GM12878 (cell line): ENCODE data around the gene TTC9B. TPM values are rescaled to one million over a fixed set of nuclear protein-coding genes. Genes with fewer than 3 reads are reported as not detected.
A peak's percentile ranks its signal among the peaks of the same experiment; 100 is the strongest.

Experiments
- ATAC-seq: fragments of 200-7000 bp; cut with Tn5 transposase; 3 replicates; pipeline ENCODE4 v1.9.1; 2020; ENCODE audit warnings: mild to moderate bottlenecking, moderate library complexity
- BruUV-seq: library from RNA; stranded (reverse); fragments of 400-500 nt; replicated peaks from 2 replicates; lab custom pipeline; 2021; lab: Mats Ljungman, UMichigan
- CTCF ChIA-PET: fragments of 300-600 bp; sonication (Branson Sonifier 250); formaldehyde crosslinking; extraction: SDS; loops from one replicate; lab custom pipeline; 2021; ENCODE audit warnings: inconsistent platforms; lab: Yijun Ruan, JAX
- POLR2A ChIA-PET: fragments of 350-600 bp; formaldehyde crosslinking; extraction: SDS; loops from one replicate; lab custom pipeline; 2021; ENCODE audit warnings: inconsistent platforms; lab: Charles Lee
- RAD21 ChIA-PET: fragments of 300-600 bp; sonication (Branson Sonifier 250); formaldehyde crosslinking; loops from one replicate; lab custom pipeline; 2023; ENCODE audit warnings: antibody characterized with exemption; ENCODE audit not compliant: unreplicated experiment; lab: Charles Lee
- SMC1A ChIA-PET: fragments of 300-600 bp; sonication (Branson Sonifier 250); formaldehyde crosslinking; loops from one replicate; lab custom pipeline; 2023; ENCODE audit not compliant: unreplicated experiment, uncharacterized antibody; lab: Charles Lee
- DNase-seq: peaks from one replicate; pipeline ENCODE4 v3.0.0-alpha.2; 2011; ENCODE audit warnings: low read depth, low spot score
- FAIRE-seq: peaks from 3 replicates; lab custom pipeline; 2011; peaks lifted over from hg19 to GRCh38; lab: Jason Lieb, UNC
- H2AFZ ChIP-seq: 2 replicates; pipeline ENCODE4 v1.6.0; 2011; ENCODE audit warnings: low read depth, low read length, control low read depth; ENCODE audit not compliant: control insufficient read depth
- H3K27ac ChIP-seq: 2 replicates; pipeline ENCODE4 v1.5.1; 2011; ENCODE audit warnings: control low read depth; ENCODE audit not compliant: control insufficient read depth, insufficient read depth
- H3K27me3 ChIP-seq, 2 experiments: replicated peaks in 1 of 2; 2 replicates each; pipeline versions ENCODE4 v1.6.0 to v1.6.1; 2011; ENCODE audit warnings: low read length in 1 of 2; ENCODE audit not compliant: control insufficient read depth in 2 of 2, insufficient read depth in 2 of 2
- H3K36me3 ChIP-seq, 2 experiments: 2 replicates each; pipeline ENCODE4 v1.5.1; 2011; ENCODE audit warnings: low read length in 1 of 2; ENCODE audit not compliant: control insufficient read depth in 2 of 2, insufficient read depth in 2 of 2
- H3K4me1 ChIP-seq: 2 replicates; pipeline ENCODE4 v1.6.1; 2011; ENCODE audit warnings: mild to moderate bottlenecking, low read length, moderate library complexity, mixed read lengths; ENCODE audit not compliant: control insufficient read depth, insufficient read depth
- H3K4me2 ChIP-seq: 2 replicates; pipeline ENCODE4 v1.6.0; 2011; ENCODE audit warnings: control low read depth; ENCODE audit not compliant: control insufficient read depth, insufficient read depth
- H3K4me3 ChIP-seq: fragments of 200-600 bp; sonication (generic); 2 replicates; pipeline ENCODE4 v1.5.1; 2016
- H3K79me2 ChIP-seq: 2 replicates; pipeline ENCODE4 v1.6.0; 2011; ENCODE audit warnings: low read length; ENCODE audit not compliant: control insufficient read depth, insufficient read depth
- H3K9ac ChIP-seq: 2 replicates; pipeline ENCODE4 v1.8.0; 2011; ENCODE audit warnings: low read length, control low read depth, mixed read lengths; ENCODE audit not compliant: control insufficient read depth, insufficient read depth
- H3K9me3 ChIP-seq: replicated peaks from 3 replicates; pipeline ENCODE4 v1.5.1; 2011; ENCODE audit warnings: mild to moderate bottlenecking, low read length; ENCODE audit not compliant: control insufficient read depth, insufficient read depth
- H4K20me1 ChIP-seq: 2 replicates; pipeline ENCODE4 v1.6.0; 2011; ENCODE audit not compliant: control insufficient read depth, insufficient read depth
- ATF3 ChIP-seq: IDR thresholded peaks from 2 replicates; pipeline ENCODE4 v1.6.1; 2011; ENCODE audit warnings: low read depth, mild to moderate bottlenecking, low read length, moderate library complexity, borderline replicate concordance; ENCODE audit errors: extremely low read depth
- BCL11A ChIP-seq: IDR thresholded peaks from 2 replicates; pipeline ENCODE4 v1.6.1; 2011; ENCODE audit warnings: low read depth, low read length
- DPF2 ChIP-seq: fragments of 450-650 bp; IDR thresholded peaks from 2 replicates; pipeline ENCODE4 v1.6.1; 2017; ENCODE audit warnings: mild to moderate bottlenecking
- EED ChIP-seq: sonication (generic); IDR thresholded peaks from 2 replicates; pipeline ENCODE4 v1.6.1; 2016; ENCODE audit warnings: antibody characterized with exemption, low read depth
- ETV6 ChIP-seq, 2 experiments: fragments of 450-650 bp in 1 of 2; IDR thresholded peaks in 1 of 2; conservative IDR thresholded peaks in 1 of 2; 2 replicates each; pipeline ENCODE4 v1.6.1; 2014; ENCODE audit warnings: antibody characterized with exemption in 1 of 2, borderline replicate concordance in 1 of 2, low read depth in 1 of 2, mild to moderate bottlenecking in 1 of 2, moderate library complexity in 1 of 2
- FOXM1 ChIP-seq: IDR thresholded peaks from 2 replicates; pipeline ENCODE4 v1.6.1; 2012; ENCODE audit warnings: low read depth, mild to moderate bottlenecking, inconsistent platforms, low read length, moderate library complexity
- HCFC1 ChIP-seq: fragments of 150-350 bp; IDR thresholded peaks from 2 replicates; pipeline ENCODE4 v1.6.1; 2014; ENCODE audit warnings: low read length
- JUND ChIP-seq: IDR thresholded peaks from 2 replicates; pipeline ENCODE4 v1.6.1; 2012; ENCODE audit warnings: low read depth, mild to moderate bottlenecking, low read length, improper control_type of control experiment, moderate library complexity
- MTA2 ChIP-seq: fragments of 450-650 bp; IDR thresholded peaks from 2 replicates; pipeline ENCODE4 v1.6.1; 2016; ENCODE audit warnings: low read depth, mild to moderate bottlenecking, moderate library complexity
- PML ChIP-seq: IDR thresholded peaks from 2 replicates; pipeline ENCODE4 v1.6.1; 2012; ENCODE audit warnings: low read length, inconsistent platforms
- POLR2AphosphoS5 ChIP-seq: IDR thresholded peaks from 2 replicates; pipeline ENCODE4 v1.6.1; 2011; ENCODE audit warnings: mild to moderate bottlenecking, low read length, inconsistent platforms
- POU2F2 ChIP-seq: IDR thresholded peaks from 3 replicates; pipeline ENCODE4 v1.6.1; 2011; ENCODE audit warnings: low read depth, mild to moderate bottlenecking, low read length, borderline replicate concordance
- SMAD1 ChIP-seq: fragments of 450-650 bp; IDR thresholded peaks from 2 replicates; pipeline ENCODE4 v1.6.1; 2018; ENCODE audit warnings: mild to moderate bottlenecking, low read depth; ENCODE audit not compliant: partially characterized antibody
- SMARCA5 ChIP-seq: fragments of 450-650 bp; IDR thresholded peaks from 2 replicates; pipeline ENCODE4 v1.6.1; 2017; ENCODE audit warnings: mild to moderate bottlenecking
- SMC3 ChIP-seq: IDR thresholded peaks from 2 replicates; pipeline ENCODE4 v1.6.1; 2011; ENCODE audit warnings: low read length, improper control_type of control experiment, borderline replicate concordance
- SREBF1 ChIP-seq: IDR thresholded peaks from 2 replicates; pipeline ENCODE4 v1.6.1; 2012; ENCODE audit warnings: mild to moderate bottlenecking, low read length
- SUZ12 ChIP-seq: fragments of 200-600 bp; sonication (generic); IDR thresholded peaks from one replicate; pipeline ENCODE4 v1.6.1; 2018; ENCODE audit warnings: antibody characterized with exemption, mild to moderate bottlenecking; ENCODE audit not compliant: unreplicated experiment
- TBL1XR1 ChIP-seq: IDR thresholded peaks from 2 replicates; pipeline ENCODE4 v1.6.1; 2012; ENCODE audit warnings: low read depth, low read length, improper control_type of control experiment
- WGBS: methylation state at CpG from one replicate; pipeline ENCODE4 v1.1.6; 2016; ENCODE audit warnings: low lambda C conversion rate; ENCODE audit not compliant: insufficient replicate concordance, insufficient coverage; ENCODE audit errors: missing lambda C conversion rate; 5-methylcytosine and 5-hydroxymethylcytosine counted together
- in situ Hi-C: fragments of 300-500 bp; cut with MboI; formaldehyde crosslinking; loops from 9 replicates; pipeline ENCODE4 v1.14.3; 2018; ENCODE audit warnings: mixed read lengths
- intact Hi-C: fragments of 100-400 bp; cut with micrococcal nuclease; formaldehyde crosslinking; loops from one replicate; pipeline ENCODE4 v1.14.2; 2022; ENCODE audit not compliant: unreplicated experiment
- polyA plus RNA-seq, 11 experiments: library from polyadenylated mRNA; depleted of rRNA in 4 of 11; unstranded in 6 of 11; stranded (reverse) in 5 of 11; fragments of >200 nt; fragmentation: Nextera tagmentation in 4 of 11; fragmentation: Illumina TruSeq in 1 of 11; extraction: Ambion mirVana in 4 of 11; extraction: Trizol in 1 of 11; gene quantifications; 1 replicate in 1 of 11; 2 replicates in 10 of 11; pipeline versions ENCODE4 v1.2.1 to v1.2.3, GENCODE V29; 2011 to 2016; ENCODE audit warnings: inconsistent platforms in 2 of 11, missing spikeins in 2 of 11, low read depth in 1 of 11
- total RNA-seq, 4 experiments: library from RNA; depleted of rRNA in 3 of 4; stranded (reverse); fragments of >200 nt in 3 of 4; fragmentation: Illumina TruSeq in 1 of 4; extraction: Trizol in 1 of 4; gene quantifications; 2 replicates each; pipeline versions ENCODE4 v1.2.1 to v1.2.3, GENCODE V29; 2013 to 2021
- TF ChIP-seq, protein P1 (sequence below): fragments of 450-650 bp; formaldehyde crosslinking; IDR thresholded peaks from 2 replicates; pipeline ENCODE4 v1.4.0; 2022; ENCODE audit warnings: mild to moderate bottlenecking, moderate library complexity
- TF ChIP-seq, protein P2 (sequence below): fragments of 450-650 bp; IDR thresholded peaks from 2 replicates; pipeline ENCODE4 v1.6.1; 2017; ENCODE audit warnings: low read depth, mild to moderate bottlenecking, moderate library complexity

The TTC9B gene
- total and polyA plus RNA-seq, 10 of the 15 experiments (the other 5 are each of a cell fraction or from before 2014, with no cell fraction given): 0.04 to 0.14 (median 0.10) TPM; not detected in 7

GRCh38 chr19:40221858-40222619, 3.9 kb upstream of the TTC9B start:
- ATAC-seq: peak; percentile 93
- no peak for TF ChIP-seq PML
- no peak for TF ChIP-seq SMARCA5
- no peak for TF ChIP-seq SREBF1
- TF ChIP-seq DPF2: no peak
- no peak for TF ChIP-seq MTA2
- no peak for TF ChIP-seq ETV6 (conservative IDR thresholded peaks at IDR 0.05 in 1 of 2, IDR thresholded peaks at IDR 0.05 in 1 of 2; ENCODE audit: borderline replicate concordance in 1 of 2, low read depth in 1 of 2)
- TF ChIP-seq, protein P1, sequence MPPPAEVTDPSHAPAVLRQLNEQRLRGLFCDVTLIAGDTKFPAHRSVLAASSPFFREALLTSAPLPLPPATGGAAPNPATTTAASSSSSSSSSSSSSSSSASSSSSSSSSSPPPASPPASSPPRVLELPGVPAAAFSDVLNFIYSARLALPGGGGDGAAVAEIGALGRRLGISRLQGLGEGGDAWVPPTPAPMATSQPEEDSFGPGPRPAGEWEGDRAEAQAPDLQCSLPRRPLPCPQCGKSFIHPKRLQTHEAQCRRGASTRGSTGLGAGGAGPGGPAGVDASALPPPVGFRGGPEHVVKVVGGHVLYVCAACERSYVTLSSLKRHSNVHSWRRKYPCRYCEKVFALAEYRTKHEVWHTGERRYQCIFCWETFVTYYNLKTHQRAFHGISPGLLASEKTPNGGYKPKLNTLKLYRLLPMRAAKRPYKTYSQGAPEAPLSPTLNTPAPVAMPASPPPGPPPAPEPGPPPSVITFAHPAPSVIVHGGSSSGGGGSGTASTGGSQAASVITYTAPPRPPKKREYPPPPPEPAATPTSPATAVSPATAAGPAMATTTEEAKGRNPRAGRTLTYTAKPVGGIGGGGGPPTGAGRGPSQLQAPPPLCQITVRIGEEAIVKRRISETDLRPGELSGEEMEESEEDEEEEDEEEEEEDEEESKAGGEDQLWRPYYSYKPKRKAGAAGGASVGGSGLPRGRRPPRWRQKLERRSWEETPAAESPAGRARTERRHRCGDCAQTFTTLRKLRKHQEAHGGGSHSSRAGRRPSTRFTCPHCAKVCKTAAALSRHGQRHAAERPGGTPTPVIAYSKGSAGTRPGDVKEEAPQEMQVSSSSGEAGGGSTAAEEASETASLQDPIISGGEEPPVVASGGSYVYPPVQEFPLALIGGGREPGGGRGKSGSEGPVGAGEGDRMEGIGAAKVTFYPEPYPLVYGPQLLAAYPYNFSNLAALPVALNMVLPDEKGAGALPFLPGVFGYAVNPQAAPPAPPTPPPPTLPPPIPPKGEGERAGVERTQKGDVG: no peak
- no peak for TF ChIP-seq BCL11A
- TF ChIP-seq JUND: no peak
- TF ChIP-seq, protein P2, sequence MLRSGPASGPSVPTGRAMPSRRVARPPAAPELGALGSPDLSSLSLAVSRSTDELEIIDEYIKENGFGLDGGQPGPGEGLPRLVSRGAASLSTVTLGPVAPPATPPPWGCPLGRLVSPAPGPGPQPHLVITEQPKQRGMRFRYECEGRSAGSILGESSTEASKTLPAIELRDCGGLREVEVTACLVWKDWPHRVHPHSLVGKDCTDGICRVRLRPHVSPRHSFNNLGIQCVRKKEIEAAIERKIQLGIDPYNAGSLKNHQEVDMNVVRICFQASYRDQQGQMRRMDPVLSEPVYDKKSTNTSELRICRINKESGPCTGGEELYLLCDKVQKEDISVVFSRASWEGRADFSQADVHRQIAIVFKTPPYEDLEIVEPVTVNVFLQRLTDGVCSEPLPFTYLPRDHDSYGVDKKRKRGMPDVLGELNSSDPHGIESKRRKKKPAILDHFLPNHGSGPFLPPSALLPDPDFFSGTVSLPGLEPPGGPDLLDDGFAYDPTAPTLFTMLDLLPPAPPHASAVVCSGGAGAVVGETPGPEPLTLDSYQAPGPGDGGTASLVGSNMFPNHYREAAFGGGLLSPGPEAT: no peak
- TF ChIP-seq FOXM1: no peak
- TF ChIP-seq SUZ12: no peak
- TF ChIP-seq POLR2AphosphoS5: no peak
- no peak for TF ChIP-seq HCFC1
- no peak for TF ChIP-seq TBL1XR1
- peak; percentile 83 for TF ChIP-seq SMC3
- no peak for TF ChIP-seq ATF3
- no peak for TF ChIP-seq SMAD1
- peak; percentile 98 for TF ChIP-seq POU2F2
- TF ChIP-seq EED: no peak

More at GRCh38 chr19:40221858-40222619, 3.9 kb upstream of the TTC9B start:
- H4K20me1 ChIP-seq: no peaks in the 10 kb centered on the region
- no peaks in the 10 kb centered on the region for H3K36me3 ChIP-seq
- no peaks in the 10 kb centered on the region for H3K4me1 ChIP-seq
- POLR2A ChIA-PET: no interaction called here
- H3K9ac ChIP-seq: no peak overlapping the region
- RAD21 ChIA-PET: interaction anchor here (1.7 kb wide), 1 partner anchor 82 kb away, joined by 7 read pairs; no protein-coding TSS in a partner anchor
- no TSS peak for BruUV-seq
- in situ Hi-C loops: loop anchor here (5.0 kb wide), 1 partner anchor 80 kb away; no protein-coding TSS in a partner anchor
- peaks cover 1 to 18% of the 10 kb centered on the region in 2 experiments; a peak in 3 of 4 replicates for H3K27me3 ChIP-seq
- H3K27ac ChIP-seq: no peak overlapping the region
- SMC1A ChIA-PET: interaction anchor here (1.4 kb wide), 2 partner anchors 58 to 82 kb away, joined by 3 to 6 read pairs; no protein-coding TSS in a partner anchor
- 65% methylated on average over 33 of the region's 41 CpGs for WGBS
- FAIRE-seq: peak; percentile 91
- CTCF ChIA-PET: interaction anchor here (1.4 to 1.5 kb wide), 3 partner anchors 82 to 174 kb away, joined by 3 to 18 read pairs (median 3); no protein-coding TSS in a partner anchor
- peak; percentile 51 for DNase-seq
- H3K4me2 ChIP-seq: no peak overlapping the region
- intact Hi-C loops: loop anchor here (1.0 kb wide), 1 partner anchor 83 kb away; no protein-coding TSS in a partner anchor
- no peaks in the 10 kb centered on the region for H3K79me2 ChIP-seq
- no peak overlapping the region for H2AFZ ChIP-seq
- peaks cover 4% of the 10 kb centered on the region; the same call in 1 of the 3 replicates for H3K9me3 ChIP-seq
- no peak overlapping the region for H3K4me3 ChIP-seq
